ENCODE measurements around the gene PLOD2. TPM values are rescaled to one million over a fixed set of nuclear protein-coding genes. Genes with fewer than 3 reads are reported as not detected.

Gene PLOD2
- total and polyA plus RNA-seq, 2 donors from 2014 or later: 21.3 to 66.0 TPM

- DNase-seq (no peak), FAIRE-seq (no peak)
- intact Hi-C loops (cut with DNase I): no loop called here
- Histone ChIP-seq H3K27me3 (ENCODE audit: control insufficient read depth, insufficient read depth, low read length) (no peaks in the 10 kb centered on the region), H3K27ac (ENCODE audit: low read depth in 2 of 2, low read length in 2 of 2) (no peak overlapping the region), H3K4me1 (ENCODE audit: control insufficient read depth in 2 of 3, insufficient read depth in 2 of 3, low read depth in 1 of 3, low read length in 3 of 3) (no peaks in the 10 kb centered on the region), H3K36me3 (ENCODE audit: control insufficient read depth in 2 of 3, insufficient read depth in 3 of 3, low read length in 3 of 3) (peaks cover 0 to 4% (median 0%) of the 10 kb centered on the region in 3 donors), H3K4me3 (ENCODE audit: low read length in 3 of 3) (no peak overlapping the region), H3K9ac (ENCODE audit: low read length in 3 of 3) (no peak overlapping the region), H3K9me3 (ENCODE audit: control insufficient read depth in 2 of 3, insufficient read depth in 1 of 3, low read length in 3 of 3) (no peaks in the 10 kb centered on the region)
- no peak for TF ChIP-seq CTCF (IDR thresholded peaks at IDR 0.05; ENCODE audit: borderline replicate concordance, extremely low read depth, insufficient read depth)
Observed at GRCh38 chr3:146195605-146196004, 34.6 kb upstream of the PLOD2 start.

GRCh38 chr3:146195030-146195429 is 34.0 kb upstream of the PLOD2 start:
- no peak overlapping the region for H3K4me3 ChIP-seq (ENCODE audit: low read length in 3 of 3)
- DNase-seq (no peak), FAIRE-seq (no peak)
- H3K9ac ChIP-seq (ENCODE audit: low read length in 3 of 3): no peak overlapping the region
- no peaks in the 10 kb centered on the region for H3K27me3 ChIP-seq (ENCODE audit: control insufficient read depth, insufficient read depth, low read length)
- peaks cover 0 to 4% (median 0%) of the 10 kb centered on the region in 3 donors for H3K36me3 ChIP-seq (ENCODE audit: control insufficient read depth in 2 of 3, insufficient read depth in 3 of 3, low read length in 3 of 3)
- no peaks in the 10 kb centered on the region for H3K4me1 ChIP-seq (ENCODE audit: control insufficient read depth in 2 of 3, insufficient read depth in 2 of 3, low read depth in 1 of 3, low read length in 3 of 3)
- no peaks in the 10 kb centered on the region for H3K9me3 ChIP-seq (ENCODE audit: control insufficient read depth in 2 of 3, insufficient read depth in 1 of 3, low read length in 3 of 3)
- intact Hi-C loops (cut with DNase I): no loop called here
- H3K27ac ChIP-seq (ENCODE audit: low read depth in 2 of 2, low read length in 2 of 2): no peak overlapping the region
- TF ChIP-seq CTCF (IDR thresholded peaks at IDR 0.05; ENCODE audit: borderline replicate concordance, extremely low read depth, insufficient read depth): no peak

GRCh38 chr3:146191051-146191450 is 30.1 kb upstream of the PLOD2 start:
- H3K27me3 ChIP-seq (ENCODE audit: control insufficient read depth, insufficient read depth, low read length): no peaks in the 10 kb centered on the region
- H3K4me3 ChIP-seq (ENCODE audit: low read length in 3 of 3): no peak overlapping the region
- intact Hi-C loops (cut with DNase I): no loop called here
- H3K27ac ChIP-seq (ENCODE audit: low read depth in 2 of 2, low read length in 2 of 2): no peak overlapping the region
- no peaks in the 10 kb centered on the region for H3K9me3 ChIP-seq (ENCODE audit: control insufficient read depth in 2 of 3, insufficient read depth in 1 of 3, low read length in 3 of 3)
- FAIRE-seq (no peak), DNase-seq (no peak)
- H3K36me3 ChIP-seq (ENCODE audit: control insufficient read depth in 2 of 3, insufficient read depth in 3 of 3, low read length in 3 of 3): peaks cover 0 to 3% (median 0%) of the 10 kb centered on the region in 3 donors
- H3K4me1 ChIP-seq (ENCODE audit: control insufficient read depth in 2 of 3, insufficient read depth in 2 of 3, low read depth in 1 of 3, low read length in 3 of 3): no peaks in the 10 kb centered on the region
- no peak for TF ChIP-seq CTCF (IDR thresholded peaks at IDR 0.05; ENCODE audit: borderline replicate concordance, extremely low read depth, insufficient read depth)
- H3K9ac ChIP-seq (ENCODE audit: low read length in 3 of 3): no peak overlapping the region

Measured in kidney (tissue), 14 donors.